Epithelial cell of umbilical artery (primary cell): Measurements from ENCODE around the gene CCNYL1. TPM values are rescaled to one million over a fixed set of nuclear protein-coding genes. Genes with fewer than 3 reads are reported as not detected.

Experiments
- total RNA-seq: library from RNA; depleted of rRNA; stranded (reverse); fragments of >200 nt; gene quantifications from 2 replicates; pipeline ENCODE4 v1.2.3, GENCODE V29; 2014

Gene CCNYL1
- 27.0 and 30.9 TPM in 2 replicates for total RNA-seq

GRCh38 chr2:207710814-207711740 lies at the start of gene CCNYL1:
Gene CCNYL1 (plus strand): TSS chr2:207711640. CDS start chr2:207711897, 257 bp downstream.

Other genes with a start within 250 kb of the CCNYL1 start
- gene CREB1, start 181.7 kb upstream of the CCNYL1 start, total RNA-seq = 28.3 and 36.3 TPM in 2 replicates
- gene METTL21A, start 86.2 kb upstream of the CCNYL1 start, total RNA-seq = 15.9 and 22.5 TPM in 2 replicates
- gene FZD5, start 58.3 kb downstream of the CCNYL1 start, total RNA-seq = 0.65 and 2.1 TPM in 2 replicates